ENCODE measurements around the gene SFSWAP.
A peak's percentile ranks its signal among the peaks of the same experiment; 100 is the strongest.
"Not testable (repeated sequence)": the region's sequence is repeated elsewhere in the genome, so short reads cannot be mapped to it uniquely, and the experiment has no call there.

The SFSWAP gene

GRCh38 chr12:131710464-131711457 lies at the start of gene SFSWAP:
TSS of gene SFSWAP (plus strand) at chr12:131711090. CDS start at chr12:131711230, 140 bp downstream.
- Histone ChIP-seq H3K27me3 (replicated peaks; ENCODE audit: control insufficient read depth, insufficient read depth, low read length) (no peaks in the 10 kb centered on the region), H3K36me3 (ENCODE audit: control insufficient read depth, insufficient read depth, low read length) (peaks cover 7% of the 10 kb centered on the region), H3K4me3 (replicated peaks; ENCODE audit: low read depth, low read length) (peak within 1 kb of the TSS; percentile 99)
- TF ChIP-seq CTCF (IDR thresholded peaks at IDR 0.05; ENCODE audit: insufficient read depth, low read length, poor library complexity, severe bottlenecking): no peak
- DNase-seq (ENCODE audit: extremely low read depth, insufficient read length): peak; percentile 92

- DNase-seq (ENCODE audit: extremely low read depth, insufficient read length); H3K4me3 ChIP-seq (replicated peaks; ENCODE audit: low read depth, low read length); H3K36me3 ChIP-seq (ENCODE audit: control insufficient read depth, insufficient read depth, low read length); H3K27me3 ChIP-seq (replicated peaks; ENCODE audit: control insufficient read depth, insufficient read depth, low read length): not testable (repeated sequence)
Observed at GRCh38 chr12:131661170-131661985, 49.5 kb upstream of the SFSWAP start.

- H3K27me3 ChIP-seq (replicated peaks; ENCODE audit: control insufficient read depth, insufficient read depth, low read length); H3K36me3 ChIP-seq (ENCODE audit: control insufficient read depth, insufficient read depth, low read length); DNase-seq (ENCODE audit: extremely low read depth, insufficient read length); H3K4me3 ChIP-seq (replicated peaks; ENCODE audit: low read depth, low read length): not testable (repeated sequence)
Observed at GRCh38 chr12:131661986-131662288, 49.0 kb upstream of the SFSWAP start.

GRCh38 chr12:131662346-131662745 lies 48.5 kb upstream of the SFSWAP start:
- H3K27me3 ChIP-seq (replicated peaks; ENCODE audit: control insufficient read depth, insufficient read depth, low read length); H3K4me3 ChIP-seq (replicated peaks; ENCODE audit: low read depth, low read length); DNase-seq (ENCODE audit: extremely low read depth, insufficient read length); H3K36me3 ChIP-seq (ENCODE audit: control insufficient read depth, insufficient read depth, low read length): not testable (repeated sequence)

GRCh38 chr12:131665666-131666065 lies 45.2 kb upstream of the SFSWAP start:
- not testable (repeated sequence) for H3K27me3 ChIP-seq (replicated peaks; ENCODE audit: control insufficient read depth, insufficient read depth, low read length); DNase-seq (ENCODE audit: extremely low read depth, insufficient read length); H3K36me3 ChIP-seq (ENCODE audit: control insufficient read depth, insufficient read depth, low read length); H3K4me3 ChIP-seq (replicated peaks; ENCODE audit: low read depth, low read length)

- not testable (repeated sequence) for H3K4me3 ChIP-seq (replicated peaks; ENCODE audit: low read depth, low read length); H3K36me3 ChIP-seq (ENCODE audit: control insufficient read depth, insufficient read depth, low read length); DNase-seq (ENCODE audit: extremely low read depth, insufficient read length); H3K27me3 ChIP-seq (replicated peaks; ENCODE audit: control insufficient read depth, insufficient read depth, low read length)
Observed at GRCh38 chr12:131666486-131666885, 44.4 kb upstream of the SFSWAP start.

GRCh38 chr12:131666978-131667601 lies 43.8 kb upstream of the SFSWAP start:
- DNase-seq (ENCODE audit: extremely low read depth, insufficient read length); H3K27me3 ChIP-seq (replicated peaks; ENCODE audit: control insufficient read depth, insufficient read depth, low read length); H3K36me3 ChIP-seq (ENCODE audit: control insufficient read depth, insufficient read depth, low read length); H3K4me3 ChIP-seq (replicated peaks; ENCODE audit: low read depth, low read length): not testable (repeated sequence)

GRCh38 chr12:131671276-131671675 lies 39.6 kb upstream of the SFSWAP start:
- Histone ChIP-seq H3K36me3 (ENCODE audit: control insufficient read depth, insufficient read depth, low read length) (no peaks in the 10 kb centered on the region), H3K4me3 (replicated peaks; ENCODE audit: low read depth, low read length) (no peak overlapping the region), H3K27me3 (replicated peaks; ENCODE audit: control insufficient read depth, insufficient read depth, low read length) (no peaks in the 10 kb centered on the region; the same call in 1 of the 2 replicates)
- DNase-seq (ENCODE audit: extremely low read depth, insufficient read length): no peak
- TF ChIP-seq CTCF (IDR thresholded peaks at IDR 0.05; ENCODE audit: insufficient read depth, low read length, poor library complexity, severe bottlenecking): no peak

Measured in GM06990 (cell line).